A673 (cell line): ENCODE data around the gene INTS1. TPM values are rescaled to one million over a fixed set of nuclear protein-coding genes. Genes with fewer than 3 reads are reported as not detected.
A peak's percentile ranks its signal among the peaks of the same experiment; 100 is the strongest.

Source experiments
- BruUV-seq: library from RNA; stranded (reverse); fragments of 400-500 nt; replicated peaks from 2 replicates; lab custom pipeline; 2021; lab: Mats Ljungman, UMichigan
- CTCF ChIA-PET: fragments of 300-600 bp; sonication (Branson Sonifier 250); formaldehyde crosslinking; loops from one replicate; lab custom pipeline; 2022; ENCODE audit warnings: antibody characterized with exemption; lab: Charles Lee
- POLR2A ChIA-PET: fragments of 300-600 bp; sonication (Branson Sonifier 250); formaldehyde crosslinking; loops from one replicate; lab custom pipeline; 2022; ENCODE audit warnings: antibody characterized with exemption; ENCODE audit not compliant: low non-redundant PET; lab: Charles Lee
- DNase-seq: peaks from one replicate; pipeline ENCODE4 v3.0.0-alpha.2; 2015; ENCODE audit warnings: low spot score
- H3K27ac ChIP-seq: fragments of 200-600 bp; sonication (generic); 2 replicates; pipeline ENCODE4 v1.5.1; 2016; ENCODE audit warnings: mixed run types, low read depth, mild to moderate bottlenecking, mixed read lengths, antibody characterized with exemption, low read length; ENCODE audit not compliant: poor library complexity, severe bottlenecking
- H3K27me3 ChIP-seq: fragments of 200-600 bp; sonication (generic); replicated peaks from 2 replicates; pipeline ENCODE4 v1.6.1; 2017; ENCODE audit warnings: mixed run types, low read depth, mild to moderate bottlenecking, mixed read lengths, antibody characterized with exemption, low read length; ENCODE audit not compliant: insufficient read depth, poor library complexity
- H3K36me3 ChIP-seq: fragments of 200-600 bp; sonication (generic); 2 replicates; pipeline ENCODE4 v1.6.1; 2016; ENCODE audit warnings: mixed run types, mild to moderate bottlenecking, mixed read lengths, antibody characterized with exemption, low read length; ENCODE audit not compliant: insufficient read depth, poor library complexity, severe bottlenecking
- H3K4me1 ChIP-seq: fragments of 200-600 bp; sonication (generic); 2 replicates; pipeline ENCODE4 v1.6.1; 2017; ENCODE audit warnings: mixed run types, mild to moderate bottlenecking, mixed read lengths, antibody characterized with exemption, low read length; ENCODE audit not compliant: insufficient read depth, poor library complexity, severe bottlenecking
- H3K4me3 ChIP-seq: fragments of 200-600 bp; sonication (generic); 2 replicates; pipeline ENCODE4 v1.5.1; 2016; ENCODE audit warnings: low read depth, mixed run types, mild to moderate bottlenecking, mixed read lengths, low read length; ENCODE audit not compliant: poor library complexity, severe bottlenecking
- H3K9me3 ChIP-seq: fragments of 200-600 bp; sonication (generic); 2 replicates; pipeline ENCODE4 v1.6.1; 2016; ENCODE audit warnings: mixed run types, low read depth, mild to moderate bottlenecking, mixed read lengths, antibody characterized with exemption, low read length; ENCODE audit not compliant: poor library complexity, severe bottlenecking
- CTCF ChIP-seq: fragments of 300-800, 200-600 bp; sonication (generic); conservative IDR thresholded peaks from 2 replicates; pipeline ENCODE4 v1.5.1; 2017; ENCODE audit warnings: low read depth, mild to moderate bottlenecking, antibody characterized with exemption, low read length, moderate library complexity, mixed read lengths
- EZH2 ChIP-seq: fragments of 200-600 bp; sonication (generic); IDR thresholded peaks from 2 replicates; pipeline ENCODE4 v1.6.1; 2017; ENCODE audit warnings: borderline replicate concordance, low read depth, mild to moderate bottlenecking, mixed read lengths, antibody characterized with exemption, low read length; ENCODE audit not compliant: poor library complexity, severe bottlenecking
- intact Hi-C: fragments of 100-400 bp; cut with micrococcal nuclease; formaldehyde crosslinking; loops from one replicate; pipeline ENCODE4 v1.10.0; 2022; ENCODE audit not compliant: unreplicated experiment
- total RNA-seq: library from RNA; stranded (reverse); gene quantifications from 2 replicates; pipeline ENCODE4 v1.2.3, GENCODE V29; 2021

INTS1 gene
- total RNA-seq, 1 experiment from 2014 or later = 129 TPM

GRCh38 chr7:1532456-1533254, 28.5 kb upstream of the INTS1 start:
- TSS peak; percentile 43 for BruUV-seq
- no peaks in the 10 kb centered on the region for H3K27me3 ChIP-seq
- TF ChIP-seq EZH2 = no peak
- no peak for TF ChIP-seq CTCF
- peaks cover 44% of the 10 kb centered on the region for H3K4me1 ChIP-seq
- peak overlapping the region; percentile 41 for H3K27ac ChIP-seq
- intact Hi-C loops = no loop called here
- H3K36me3 ChIP-seq = no peaks in the 10 kb centered on the region
- CTCF ChIA-PET = no interaction called here
- DNase-seq = peak; percentile 73
- POLR2A ChIA-PET = no interaction called here
- no peaks in the 10 kb centered on the region for H3K9me3 ChIP-seq
- peak overlapping the region; percentile 52 for H3K4me3 ChIP-seq

GRCh38 chr7:1531979-1532455, 27.8 kb upstream of the INTS1 start:
- intact Hi-C loops = no loop called here
- ChIA-PET CTCF (no interaction called here), POLR2A (interaction anchor here (0.6 kb wide), 1 partner anchor 749 kb away, joined by 11 read pairs; no protein-coding TSS in a partner anchor)
- no peaks in the 10 kb centered on the region for H3K9me3 ChIP-seq
- H3K27me3 ChIP-seq = no peaks in the 10 kb centered on the region
- no peak for DNase-seq
- H3K27ac ChIP-seq = peak overlapping the region; percentile 41
- peak overlapping the region; percentile 52 for H3K4me3 ChIP-seq
- H3K36me3 ChIP-seq = no peaks in the 10 kb centered on the region
- no TSS peak for BruUV-seq
- TF ChIP-seq EZH2 = no peak
- H3K4me1 ChIP-seq = peaks cover 38% of the 10 kb centered on the region

- BruUV-seq = no TSS peak
- DNase-seq = no peak
- intact Hi-C loops = no loop called here
- Histone ChIP-seq H3K27me3 (no peaks in the 10 kb centered on the region), H3K36me3 (no peaks in the 10 kb centered on the region), H3K27ac (peak overlapping the region; percentile 41), H3K4me3 (peak overlapping the region; percentile 52), H3K9me3 (no peaks in the 10 kb centered on the region), H3K4me1 (peaks cover 32% of the 10 kb centered on the region)
- POLR2A ChIA-PET = interaction anchor here (0.6 kb wide), 1 partner anchor 750 kb away, joined by 11 read pairs; no protein-coding TSS in a partner anchor
- CTCF ChIA-PET = no interaction called here
- TF ChIP-seq EZH2 (no peak), CTCF (no peak)
These were observed 27.2 kb upstream of the INTS1 start for GRCh38 chr7:1531263-1531978.
